ENCODE measurements around the gene MRPL11. TPM values are rescaled to one million over a fixed set of nuclear protein-coding genes. Genes with fewer than 3 reads are reported as not detected.
A peak's percentile ranks its signal among the peaks of the same experiment; 100 is the strongest.

Gene MRPL11
- total RNA-seq, 5 donors from 2014 or later (not counting 1 experiment from before 2014, with no cell fraction given), result 23.5 to 29.4 (median 27.2) TPM

GRCh38 chr11:66407651-66408050 lies 31.0 kb downstream of the MRPL11 start:
- H3K36me3 Mint-ChIP-seq, result no peaks in the 10 kb centered on the region
- no peak overlapping the region for H3K4me3 ChIP-seq (ENCODE audit: control insufficient read depth in 1 of 2, extremely low read depth in 1 of 2, low read length in 1 of 2)
- H3K27me3 Mint-ChIP-seq, result peaks cover 26 to 28% of the 10 kb centered on the region in 2 donors
- no peak overlapping the region for H3K27ac ChIP-seq (ENCODE audit: low read length)
- H3K27me3 ChIP-seq (replicated peaks in 1 of 2; ENCODE audit: control insufficient read depth in 2 of 2, extremely low read depth in 1 of 2, insufficient read depth in 2 of 2, low read length in 1 of 2), result peaks cover 4 to 55% of the 10 kb centered on the region in 2 experiments
- H3K4me1 Mint-ChIP-seq, result peaks cover 2 to 6% (median 3%) of the 10 kb centered on the region in 3 donors
- H3K36me3 ChIP-seq (ENCODE audit: control insufficient read depth in 2 of 2, extremely low read depth in 1 of 2, insufficient read depth in 1 of 2, low read length in 1 of 2), result no peaks in the 10 kb centered on the region
- WGBS (ENCODE audit: insufficient coverage), result 100% methylated on average over 3 of the region's 5 CpGs
- H3K9me3 Mint-ChIP-seq, result no peaks in the 10 kb centered on the region
- H3K4me3 Mint-ChIP-seq, result no peak overlapping the region
- peaks cover 0 to 15% of the 10 kb centered on the region in 2 experiments for H3K4me1 ChIP-seq (ENCODE audit: control insufficient read depth in 1 of 2, extremely low read depth in 1 of 2, insufficient read depth in 2 of 2, low read length in 2 of 2)
- POLR2A ChIA-PET, result no interaction called here
- CTCF ChIA-PET, result interaction anchor here in 1 of 2 donors (1.0 to 4.3 kb wide), 2 partner anchors 31 to 270 kb away, joined by 3 to 27 read pairs; partner anchors contain the start of genes MRPL11 and RBM4B
- no peak for DNase-seq
- ATAC-seq (replicated peaks in 1 of 4), result no peak
- no peaks in the 10 kb centered on the region for H3K9me3 ChIP-seq
- H3K27ac Mint-ChIP-seq, result no peak overlapping the region

GRCh38 chr11:66393954-66394353 lies 44.7 kb downstream of the MRPL11 start:
- Mint-ChIP-seq H3K4me1 (no peaks in the 10 kb centered on the region), H3K27ac (no peak overlapping the region), H3K36me3 (no peaks in the 10 kb centered on the region), H3K9me3 (no peaks in the 10 kb centered on the region), H3K27me3 (peaks cover 0 to 1% of the 10 kb centered on the region in 2 donors), H3K4me3 (no peak overlapping the region)
- WGBS (ENCODE audit: insufficient coverage), result no CpG with 5 or more reads among the region's 3 CpGs
- Histone ChIP-seq H3K9me3 (no peaks in the 10 kb centered on the region), H3K27ac (ENCODE audit: low read length) (no peak overlapping the region), H3K27me3 (replicated peaks in 1 of 2; ENCODE audit: control insufficient read depth in 2 of 2, extremely low read depth in 1 of 2, insufficient read depth in 2 of 2, low read length in 1 of 2) (peaks cover 2 to 16% of the 10 kb centered on the region in 2 experiments), H3K4me3 (ENCODE audit: control insufficient read depth in 1 of 2, extremely low read depth in 1 of 2, low read length in 1 of 2) (no peak overlapping the region), H3K36me3 (ENCODE audit: control insufficient read depth in 2 of 2, extremely low read depth in 1 of 2, insufficient read depth in 1 of 2, low read length in 1 of 2) (no peaks in the 10 kb centered on the region), H3K4me1 (ENCODE audit: control insufficient read depth in 1 of 2, extremely low read depth in 1 of 2, insufficient read depth in 2 of 2, low read length in 2 of 2) (peaks cover 0 to 4% of the 10 kb centered on the region in 2 experiments)
- DNase-seq (no peak), ATAC-seq (replicated peaks in 1 of 4) (no peak)
- ChIA-PET CTCF (no interaction called here), POLR2A (no interaction called here)

- no peaks in the 10 kb centered on the region for H3K9me3 ChIP-seq
- H3K4me3 ChIP-seq (ENCODE audit: control insufficient read depth in 1 of 2, extremely low read depth in 1 of 2, low read length in 1 of 2), result no peak overlapping the region
- 57% methylated on average over 3 of the region's 6 CpGs for WGBS (ENCODE audit: insufficient coverage)
- peaks cover 2 to 17% of the 10 kb centered on the region in 2 experiments for H3K27me3 ChIP-seq (replicated peaks in 1 of 2; ENCODE audit: control insufficient read depth in 2 of 2, extremely low read depth in 1 of 2, insufficient read depth in 2 of 2, low read length in 1 of 2)
- no peak overlapping the region for H3K27ac ChIP-seq (ENCODE audit: low read length)
- POLR2A ChIA-PET, result no interaction called here
- Mint-ChIP-seq H3K4me3 (no peak overlapping the region), H3K36me3 (no peaks in the 10 kb centered on the region), H3K4me1 (peaks cover 2 to 4% (median 2%) of the 10 kb centered on the region in 3 donors), H3K27me3 (peaks cover 0 to 1% of the 10 kb centered on the region in 2 donors), H3K27ac (no peak overlapping the region), H3K9me3 (no peaks in the 10 kb centered on the region)
- CTCF ChIA-PET, result interaction anchor here in 1 of 2 donors (1.2 kb wide), 1 partner anchor 79 kb away, joined by 3 read pairs; no protein-coding TSS in a partner anchor
- no peaks in the 10 kb centered on the region for H3K36me3 ChIP-seq (ENCODE audit: control insufficient read depth in 2 of 2, extremely low read depth in 1 of 2, insufficient read depth in 1 of 2, low read length in 1 of 2)
- no peak for DNase-seq
- no peak for ATAC-seq (replicated peaks in 1 of 4)
- H3K4me1 ChIP-seq (ENCODE audit: control insufficient read depth in 1 of 2, extremely low read depth in 1 of 2, insufficient read depth in 2 of 2, low read length in 2 of 2), result peaks cover 0 to 8% of the 10 kb centered on the region in 2 experiments
Measured at GRCh38 chr11:66391322-66391721, 47.3 kb downstream of the MRPL11 start.

- WGBS (ENCODE audit: insufficient coverage), result 30% methylated on average over 8 of the region's 8 CpGs
- no peaks in the 10 kb centered on the region for H3K36me3 Mint-ChIP-seq
- Histone ChIP-seq H3K4me1 (ENCODE audit: control insufficient read depth in 1 of 2, extremely low read depth in 1 of 2, insufficient read depth in 2 of 2, low read length in 2 of 2) (peaks cover 0 to 12% of the 10 kb centered on the region in 2 experiments), H3K9me3 (no peaks in the 10 kb centered on the region), H3K27ac (ENCODE audit: low read length) (no peak overlapping the region), H3K4me3 (ENCODE audit: control insufficient read depth in 1 of 2, extremely low read depth in 1 of 2, low read length in 1 of 2) (no peak overlapping the region), H3K36me3 (ENCODE audit: control insufficient read depth in 2 of 2, extremely low read depth in 1 of 2, insufficient read depth in 1 of 2, low read length in 1 of 2) (no peaks in the 10 kb centered on the region), H3K27me3 (replicated peaks in 1 of 2; ENCODE audit: control insufficient read depth in 2 of 2, extremely low read depth in 1 of 2, insufficient read depth in 2 of 2, low read length in 1 of 2) (peaks cover 2 to 25% of the 10 kb centered on the region in 2 experiments)
- H3K4me1 Mint-ChIP-seq, result peaks cover 6 to 8% (median 6%) of the 10 kb centered on the region in 3 donors
- no peak overlapping the region for H3K4me3 Mint-ChIP-seq
- no peaks in the 10 kb centered on the region for H3K9me3 Mint-ChIP-seq
- DNase-seq (peak; percentile 39 to 86 (median 67)), ATAC-seq (replicated peaks in 1 of 4) (peak; percentile 65 to 82 (median 81))
- ChIA-PET POLR2A (interaction anchor here in 1 of 2 donors (0.7 kb wide), 1 partner anchor 21 kb away, joined by 3 read pairs; no protein-coding TSS in a partner anchor), CTCF (interaction anchor here (0.5 to 1.5 kb wide), 11 partner anchors 25 to 289 kb away, joined by 3 to 10 read pairs (median 4); partner anchors contain the start of genes BRMS1 (in 1 of the 2), MRPL11 (in 1 of the 2), PELI3 (in 1 of the 2) and RBM4B (in 1 of the 2))
- peaks cover 0 to 3% of the 10 kb centered on the region in 2 donors for H3K27me3 Mint-ChIP-seq
- H3K27ac Mint-ChIP-seq, result no peak overlapping the region
Measured at GRCh38 chr11:66388780-66389386, 49.8 kb downstream of the MRPL11 start.

- Histone ChIP-seq H3K27me3 (replicated peaks in 1 of 2; ENCODE audit: control insufficient read depth in 2 of 2, extremely low read depth in 1 of 2, insufficient read depth in 2 of 2, low read length in 1 of 2) (peaks cover 2 to 29% of the 10 kb centered on the region in 2 experiments), H3K9me3 (no peaks in the 10 kb centered on the region), H3K4me3 (ENCODE audit: control insufficient read depth in 1 of 2, extremely low read depth in 1 of 2, low read length in 1 of 2) (peak overlapping the region in 1 of 2 donors; percentile 4), H3K36me3 (ENCODE audit: control insufficient read depth in 2 of 2, extremely low read depth in 1 of 2, insufficient read depth in 1 of 2, low read length in 1 of 2) (no peaks in the 10 kb centered on the region), H3K4me1 (ENCODE audit: control insufficient read depth in 1 of 2, extremely low read depth in 1 of 2, insufficient read depth in 2 of 2, low read length in 2 of 2) (peaks cover 0 to 12% of the 10 kb centered on the region in 2 experiments), H3K27ac (ENCODE audit: low read length) (no peak overlapping the region)
- peak; percentile 51 to 89 (median 77) for DNase-seq
- H3K4me3 Mint-ChIP-seq, result peak overlapping the region in 2 of 3 donors; percentile 3 to 17
- H3K36me3 Mint-ChIP-seq, result no peaks in the 10 kb centered on the region
- ChIA-PET POLR2A (no interaction called here), CTCF (interaction anchor here (0.6 to 2.7 kb wide), 11 partner anchors 9 to 204 kb away, joined by 3 to 25 read pairs (median 4); partner anchors contain the start of genes MRPL11 (in 1 of the 2) and PELI3 (in 1 of the 2))
- H3K9me3 Mint-ChIP-seq, result no peaks in the 10 kb centered on the region
- WGBS (ENCODE audit: insufficient coverage), result 4% methylated on average over 16 of the region's 20 CpGs
- peaks cover 0 to 2% of the 10 kb centered on the region in 2 donors for H3K27me3 Mint-ChIP-seq
- H3K27ac Mint-ChIP-seq, result no peak overlapping the region
- ATAC-seq (replicated peaks in 1 of 4), result peak; percentile 68 to 78 (median 71)
- H3K4me1 Mint-ChIP-seq, result peaks cover 6 to 8% (median 6%) of the 10 kb centered on the region in 3 donors
Measured at GRCh38 chr11:66386171-66387069, 52.2 kb downstream of the MRPL11 start.

Measured in T-cell (primary cell).